ENCODE data around the gene CADM4. TPM values are rescaled to one million over a fixed set of nuclear protein-coding genes. Genes with fewer than 3 reads are reported as not detected.

CADM4 gene
- total and polyA plus RNA-seq, 2 donors (not counting 1 experiment from before 2014, with no cell fraction given) = 1.5 TPM

- H3K4me2 ChIP-seq (ENCODE audit: extremely low read depth, insufficient read depth, low read length) = peak overlapping the region; percentile 99
- H3K4me1 ChIP-seq (ENCODE audit: control insufficient read depth, extremely low read depth, insufficient read depth, low read length) = peaks cover 8% of the 10 kb centered on the region
- H3K4me3 ChIP-seq (replicated peaks in 1 of 4; ENCODE audit: control extremely low read depth in 1 of 4, insufficient read depth in 1 of 4, low read depth in 3 of 4, low read length in 4 of 4) = peak overlapping the region; percentile 64 to 100 (median 90)
- TF ChIP-seq EZH2 (IDR thresholded peaks at IDR 0.05; ENCODE audit: low read length, missing control alignments) (no peak), CTCF (conservative IDR thresholded peaks at IDR 0.05 in 1 of 2, IDR thresholded peaks at IDR 0.05 in 1 of 2; ENCODE audit: low read depth in 1 of 2, low read length in 2 of 2) (no peak)
- peaks cover 24% of the 10 kb centered on the region for H3K36me3 ChIP-seq (ENCODE audit: control insufficient read depth, insufficient read depth, low read length)
- no peaks in the 10 kb centered on the region for H3K27me3 ChIP-seq (ENCODE audit: control insufficient read depth, insufficient read depth, low read length)
- H3K79me2 ChIP-seq (ENCODE audit: control insufficient read depth, insufficient read depth, low read length) = peaks cover 42% of the 10 kb centered on the region
- H3K9me3 ChIP-seq (ENCODE audit: control insufficient read depth, insufficient read depth, low read depth, low read length) = no peaks in the 10 kb centered on the region
- peak in 1 of 2 donors; percentile 14 for DNase-seq (ENCODE audit: low read depth in 2 of 2)
- H3K9ac ChIP-seq (ENCODE audit: insufficient read depth, low read length) = peak overlapping the region; percentile 98
- H2AFZ ChIP-seq (ENCODE audit: low read length) = peak overlapping the region; percentile 13
- peak overlapping the region; percentile 97 for H3K27ac ChIP-seq (ENCODE audit: insufficient read depth, low read length)
- H4K20me1 ChIP-seq (ENCODE audit: control insufficient read depth, extremely low read depth, insufficient read depth, low read length) = no peaks in the 10 kb centered on the region
Measured at GRCh38 chr19:43596842-43597461, 42.7 kb downstream of the CADM4 start.

GRCh38 chr19:43595999-43596841 lies 43.4 kb downstream of the CADM4 start, which contains the start of the genes IRGQ and ZNF576:
Gene IRGQ, minus strand, starts transcription at chr19:43596134. Its CDS starts 796 bp downstream, at chr19:43595338.
Gene ZNF576, plus strand, starts transcription at chr19:43596595. Its CDS starts 514 bp downstream, at chr19:43597109.
- Histone ChIP-seq H3K9ac (ENCODE audit: insufficient read depth, low read length) (peak within 1 kb of the TSS; percentile 98), H3K36me3 (ENCODE audit: control insufficient read depth, insufficient read depth, low read length) (peaks cover 25% of the 10 kb centered on the region), H3K27ac (ENCODE audit: insufficient read depth, low read length) (peak within 1 kb of the TSS; percentile 97), H3K27me3 (ENCODE audit: control insufficient read depth, insufficient read depth, low read length) (no peaks in the 10 kb centered on the region), H4K20me1 (ENCODE audit: control insufficient read depth, extremely low read depth, insufficient read depth, low read length) (no peaks in the 10 kb centered on the region), H2AFZ (ENCODE audit: low read length) (peak within 1 kb of the TSS; percentile 13), H3K4me3 (replicated peaks in 1 of 4; ENCODE audit: control extremely low read depth in 1 of 4, insufficient read depth in 1 of 4, low read depth in 3 of 4, low read length in 4 of 4) (peak within 1 kb of the TSS; percentile 77 to 100 (median 90)), H3K4me1 (ENCODE audit: control insufficient read depth, extremely low read depth, insufficient read depth, low read length) (peaks cover 8% of the 10 kb centered on the region), H3K9me3 (ENCODE audit: control insufficient read depth, insufficient read depth, low read depth, low read length) (no peaks in the 10 kb centered on the region), H3K79me2 (ENCODE audit: control insufficient read depth, insufficient read depth, low read length) (peaks cover 42% of the 10 kb centered on the region), H3K4me2 (ENCODE audit: extremely low read depth, insufficient read depth, low read length) (peak within 1 kb of the TSS; percentile 99)
- DNase-seq (ENCODE audit: low read depth in 2 of 2) = peak; percentile 96 to 99
- TF ChIP-seq EZH2 (IDR thresholded peaks at IDR 0.05; ENCODE audit: low read length, missing control alignments) (no peak), CTCF (conservative IDR thresholded peaks at IDR 0.05 in 1 of 2, IDR thresholded peaks at IDR 0.05 in 1 of 2; ENCODE audit: low read depth in 1 of 2, low read length in 2 of 2) (no peak)

- H3K27ac ChIP-seq (ENCODE audit: insufficient read depth, low read length) = peak overlapping the region; percentile 84
- H2AFZ ChIP-seq (ENCODE audit: low read length) = no peak overlapping the region
- H3K4me1 ChIP-seq (ENCODE audit: control insufficient read depth, extremely low read depth, insufficient read depth, low read length) = peaks cover 8% of the 10 kb centered on the region
- H3K9ac ChIP-seq (ENCODE audit: insufficient read depth, low read length) = peak overlapping the region; percentile 79
- H3K4me2 ChIP-seq (ENCODE audit: extremely low read depth, insufficient read depth, low read length) = peak overlapping the region; percentile 94
- no peaks in the 10 kb centered on the region for H4K20me1 ChIP-seq (ENCODE audit: control insufficient read depth, extremely low read depth, insufficient read depth, low read length)
- H3K4me3 ChIP-seq (replicated peaks in 1 of 4; ENCODE audit: control extremely low read depth in 1 of 4, insufficient read depth in 1 of 4, low read depth in 3 of 4, low read length in 4 of 4) = peak overlapping the region; percentile 52 to 90 (median 78)
- no peak for TF ChIP-seq EZH2 (IDR thresholded peaks at IDR 0.05; ENCODE audit: low read length, missing control alignments)
- no peak for TF ChIP-seq CTCF (conservative IDR thresholded peaks at IDR 0.05 in 1 of 2, IDR thresholded peaks at IDR 0.05 in 1 of 2; ENCODE audit: low read depth in 1 of 2, low read length in 2 of 2)
- peaks cover 27% of the 10 kb centered on the region for H3K36me3 ChIP-seq (ENCODE audit: control insufficient read depth, insufficient read depth, low read length)
- DNase-seq (ENCODE audit: low read depth in 2 of 2) = no peak
- peaks cover 42% of the 10 kb centered on the region for H3K79me2 ChIP-seq (ENCODE audit: control insufficient read depth, insufficient read depth, low read length)
- H3K9me3 ChIP-seq (ENCODE audit: control insufficient read depth, insufficient read depth, low read depth, low read length) = no peaks in the 10 kb centered on the region
- H3K27me3 ChIP-seq (ENCODE audit: control insufficient read depth, insufficient read depth, low read length) = no peaks in the 10 kb centered on the region
Measured at GRCh38 chr19:43595605-43595998, 44.0 kb downstream of the CADM4 start.

All from fibroblast of lung (primary cell).